HepG2 (cell line): Measurements from ENCODE around the gene REEP6. TPM values are rescaled to one million over a fixed set of nuclear protein-coding genes. Genes with fewer than 3 reads are reported as not detected.

Experiments used
- ATF7-NPFF ChIP-seq: sonication (generic); formaldehyde crosslinking; IDR thresholded peaks from 2 replicates; pipeline ENCODE4 v1.8.1; 2023; ENCODE audit warnings: mild to moderate bottlenecking, low read depth, missing genetic modification reagents, moderate library complexity
- BHLHE40 ChIP-seq: IDR thresholded peaks from 2 replicates; pipeline ENCODE4 v1.6.1; 2011; ENCODE audit warnings: low read length, improper control_type of control experiment
- NR1H2 ChIP-seq: sonication (generic); formaldehyde crosslinking; IDR thresholded peaks from 2 replicates; pipeline ENCODE4 v1.8.1; 2022; ENCODE audit warnings: low read depth, missing genetic modification reagents, borderline replicate concordance
- PAX8 ChIP-seq: sonication (generic); formaldehyde crosslinking; IDR thresholded peaks from 2 replicates; pipeline ENCODE4 v1.8.0; 2022; ENCODE audit warnings: mild to moderate bottlenecking, missing genetic modification reagents, borderline replicate concordance
- SP2 ChIP-seq: sonication (generic); formaldehyde crosslinking; IDR thresholded peaks from 2 replicates; pipeline ENCODE4 v1.5.1; 2020; ENCODE audit warnings: mild to moderate bottlenecking, missing genetic modification reagents
- ZBTB38 ChIP-seq: sonication (generic); formaldehyde crosslinking; IDR thresholded peaks from 2 replicates; pipeline ENCODE4 v1.5.1; 2020; ENCODE audit warnings: mild to moderate bottlenecking, missing genetic modification reagents
- ZNF678 ChIP-seq: sonication (generic); formaldehyde crosslinking; IDR thresholded peaks from 2 replicates; pipeline ENCODE4 v1.4.0; 2020; ENCODE audit warnings: mild to moderate bottlenecking, missing genetic modification reagents
- ZSCAN12 ChIP-seq: sonication (generic); formaldehyde crosslinking; IDR thresholded peaks from 2 replicates; pipeline ENCODE4 v1.9.0; 2021; ENCODE audit warnings: mild to moderate bottlenecking, missing genetic modification reagents
- ZSCAN20 ChIP-seq: sonication (generic); formaldehyde crosslinking; IDR thresholded peaks from 2 replicates; pipeline ENCODE4 v1.4.0; 2020; ENCODE audit warnings: missing genetic modification reagents, mild to moderate bottlenecking, borderline replicate concordance
- polyA plus RNA-seq, 8 experiments: library from polyadenylated mRNA; depleted of rRNA in 3 of 8; stranded (reverse) in 7 of 8; unstranded in 1 of 8; fragments of >200 nt; fragmentation: Illumina TruSeq in 4 of 8; extraction: Trizol in 4 of 8; gene quantifications; 2 replicates each; pipeline versions ENCODE4 v1.2.1 to v1.2.3, GENCODE V29; 2011 to 2016; ENCODE audit warnings: low read depth in 4 of 8, missing spikeins in 1 of 8, mixed read lengths in 1 of 8; ENCODE audit not compliant: insufficient read depth in 1 of 8
- total RNA-seq, 5 experiments: library from RNA; depleted of rRNA; stranded (reverse); fragments of >200 nt; fragmentation: Illumina TruSeq; extraction: Trizol; gene quantifications; 2 replicates each; pipeline ENCODE4 v1.2.3, GENCODE V29; 2016; ENCODE audit warnings: low read depth in 1 of 5
- TF ChIP-seq, protein P1 (sequence below): IDR thresholded peaks from 2 replicates; pipeline ENCODE4 v1.6.1; 2016
- TF ChIP-seq, protein P2 (sequence below): sonication (generic); formaldehyde crosslinking; conservative IDR thresholded peaks from 2 replicates; pipeline ENCODE4 v1.4.0; 2020; ENCODE audit warnings: missing genetic modification reagents
- TF ChIP-seq, protein P3 (sequence below): sonication (generic); formaldehyde crosslinking; IDR thresholded peaks from 2 replicates; pipeline ENCODE4 v1.4.0; 2020; ENCODE audit warnings: missing genetic modification reagents
- TF ChIP-seq, protein P4 (sequence below): sonication (generic); formaldehyde crosslinking; conservative IDR thresholded peaks from 2 replicates; pipeline ENCODE4 v1.8.1; 2023; ENCODE audit warnings: missing genetic modification reagents
- TF ChIP-seq, protein P5 (sequence below): IDR thresholded peaks from 2 replicates; pipeline ENCODE4 v1.6.1; 2016; ENCODE audit warnings: low read depth, control low read depth
- TF ChIP-seq, protein P6 (sequence below): sonication (generic); formaldehyde crosslinking; IDR thresholded peaks from 2 replicates; pipeline ENCODE4 v1.4.0; 2020; ENCODE audit warnings: missing genetic modification reagents, borderline replicate concordance

REEP6 gene
- total and polyA plus RNA-seq, 2 of the 13 experiments (the other 11 are each of a cell fraction or from before 2014, with no cell fraction given) = 10.0 to 28.8 TPM

DNA sequence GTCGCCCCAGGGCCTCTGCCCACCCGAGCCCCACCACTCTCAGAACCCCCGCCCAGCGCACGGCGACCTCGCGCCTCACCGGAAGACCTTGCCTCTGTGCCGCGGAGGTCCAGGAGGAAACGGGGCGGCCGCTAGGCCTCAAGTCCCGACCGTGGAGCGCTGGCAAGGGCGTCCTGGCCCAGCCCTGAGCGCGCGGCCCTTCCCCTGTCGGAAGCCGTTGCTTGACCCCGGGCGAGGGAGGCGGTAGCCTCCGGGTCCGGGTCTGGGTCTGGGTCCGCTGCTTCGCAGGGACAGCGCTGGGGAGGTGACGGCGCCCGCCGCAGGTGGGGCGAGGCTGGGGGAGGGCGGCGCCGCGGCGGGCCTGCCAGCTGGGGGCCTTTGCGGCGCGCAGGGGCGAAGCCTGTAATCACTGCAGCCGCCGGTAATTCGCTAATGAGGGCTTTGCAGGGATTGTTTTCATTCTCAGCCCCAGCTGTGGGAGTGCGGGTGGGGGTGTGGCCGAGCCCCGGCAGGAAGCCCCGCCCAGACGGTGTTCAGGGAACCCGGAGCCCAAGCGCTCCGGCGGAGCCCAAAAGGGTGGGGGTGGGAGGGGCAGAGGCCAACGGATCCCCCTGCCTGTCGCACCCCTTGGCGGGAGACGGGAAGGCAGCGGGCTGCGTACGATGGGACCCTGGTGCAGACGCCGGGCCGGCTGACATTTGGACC lies 20.5 kb upstream of the REEP6 start (continued):
- no peak for TF ChIP-seq BHLHE40
- TF ChIP-seq ZBTB38 (CRISPR knock-in tag) = 0 out of 2 replicates have a peak, but pooled peaks have one; percentile 37
- TF ChIP-seq, protein P1, sequence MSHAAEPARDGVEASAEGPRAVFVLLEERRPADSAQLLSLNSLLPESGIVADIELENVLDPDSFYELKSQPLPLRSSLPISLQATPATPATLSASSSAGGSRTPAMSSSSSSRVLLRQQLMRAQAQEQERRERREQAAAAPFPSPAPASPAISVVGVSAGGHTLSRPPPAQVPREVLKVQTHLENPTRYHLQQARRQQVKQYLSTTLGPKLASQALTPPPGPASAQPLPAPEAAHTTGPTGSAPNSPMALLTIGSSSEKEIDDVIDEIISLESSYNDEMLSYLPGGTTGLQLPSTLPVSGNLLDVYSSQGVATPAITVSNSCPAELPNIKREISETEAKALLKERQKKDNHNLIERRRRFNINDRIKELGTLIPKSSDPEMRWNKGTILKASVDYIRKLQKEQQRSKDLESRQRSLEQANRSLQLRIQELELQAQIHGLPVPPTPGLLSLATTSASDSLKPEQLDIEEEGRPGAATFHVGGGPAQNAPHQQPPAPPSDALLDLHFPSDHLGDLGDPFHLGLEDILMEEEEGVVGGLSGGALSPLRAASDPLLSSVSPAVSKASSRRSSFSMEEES = no peak
- TF ChIP-seq, protein P2, sequence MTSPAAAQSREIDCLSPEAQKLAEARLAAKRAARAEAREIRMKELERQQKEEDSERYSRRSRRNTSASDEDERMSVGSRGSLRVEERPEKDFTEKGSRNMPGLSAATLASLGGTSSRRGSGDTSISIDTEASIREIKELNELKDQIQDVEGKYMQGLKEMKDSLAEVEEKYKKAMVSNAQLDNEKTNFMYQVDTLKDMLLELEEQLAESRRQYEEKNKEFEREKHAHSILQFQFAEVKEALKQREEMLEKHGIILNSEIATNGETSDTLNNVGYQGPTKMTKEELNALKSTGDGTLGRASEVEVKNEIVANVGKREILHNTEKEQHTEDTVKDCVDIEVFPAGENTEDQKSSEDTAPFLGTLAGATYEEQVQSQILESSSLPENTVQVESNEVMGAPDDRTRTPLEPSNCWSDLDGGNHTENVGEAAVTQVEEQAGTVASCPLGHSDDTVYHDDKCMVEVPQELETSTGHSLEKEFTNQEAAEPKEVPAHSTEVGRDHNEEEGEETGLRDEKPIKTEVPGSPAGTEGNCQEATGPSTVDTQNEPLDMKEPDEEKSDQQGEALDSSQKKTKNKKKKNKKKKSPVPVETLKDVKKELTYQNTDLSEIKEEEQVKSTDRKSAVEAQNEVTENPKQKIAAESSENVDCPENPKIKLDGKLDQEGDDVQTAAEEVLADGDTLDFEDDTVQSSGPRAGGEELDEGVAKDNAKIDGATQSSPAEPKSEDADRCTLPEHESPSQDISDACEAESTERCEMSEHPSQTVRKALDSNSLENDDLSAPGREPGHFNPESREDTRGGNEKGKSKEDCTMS (CRISPR knock-in tag) = no peak
- no peak for TF ChIP-seq ZSCAN20
- TF ChIP-seq SP2 (CRISPR knock-in tag) = no peak
- no peak for TF ChIP-seq ZNF678 (CRISPR knock-in tag)
- no peak for TF ChIP-seq NR1H2
- TF ChIP-seq ZSCAN12 (CRISPR knock-in tag) = no peak
- TF ChIP-seq, protein P3, sequence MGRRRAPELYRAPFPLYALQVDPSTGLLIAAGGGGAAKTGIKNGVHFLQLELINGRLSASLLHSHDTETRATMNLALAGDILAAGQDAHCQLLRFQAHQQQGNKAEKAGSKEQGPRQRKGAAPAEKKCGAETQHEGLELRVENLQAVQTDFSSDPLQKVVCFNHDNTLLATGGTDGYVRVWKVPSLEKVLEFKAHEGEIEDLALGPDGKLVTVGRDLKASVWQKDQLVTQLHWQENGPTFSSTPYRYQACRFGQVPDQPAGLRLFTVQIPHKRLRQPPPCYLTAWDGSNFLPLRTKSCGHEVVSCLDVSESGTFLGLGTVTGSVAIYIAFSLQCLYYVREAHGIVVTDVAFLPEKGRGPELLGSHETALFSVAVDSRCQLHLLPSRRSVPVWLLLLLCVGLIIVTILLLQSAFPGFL (CRISPR knock-in tag) = no peak
- 0 out of 2 replicates have a peak, but pooled peaks have one; percentile 45 for TF ChIP-seq PAX8 (CRISPR knock-in tag)
- TF ChIP-seq, protein P4, sequence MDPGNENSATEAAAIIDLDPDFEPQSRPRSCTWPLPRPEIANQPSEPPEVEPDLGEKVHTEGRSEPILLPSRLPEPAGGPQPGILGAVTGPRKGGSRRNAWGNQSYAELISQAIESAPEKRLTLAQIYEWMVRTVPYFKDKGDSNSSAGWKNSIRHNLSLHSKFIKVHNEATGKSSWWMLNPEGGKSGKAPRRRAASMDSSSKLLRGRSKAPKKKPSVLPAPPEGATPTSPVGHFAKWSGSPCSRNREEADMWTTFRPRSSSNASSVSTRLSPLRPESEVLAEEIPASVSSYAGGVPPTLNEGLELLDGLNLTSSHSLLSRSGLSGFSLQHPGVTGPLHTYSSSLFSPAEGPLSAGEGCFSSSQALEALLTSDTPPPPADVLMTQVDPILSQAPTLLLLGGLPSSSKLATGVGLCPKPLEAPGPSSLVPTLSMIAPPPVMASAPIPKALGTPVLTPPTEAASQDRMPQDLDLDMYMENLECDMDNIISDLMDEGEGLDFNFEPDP (CRISPR knock-in tag) = no peak
- TF ChIP-seq, protein P5, sequence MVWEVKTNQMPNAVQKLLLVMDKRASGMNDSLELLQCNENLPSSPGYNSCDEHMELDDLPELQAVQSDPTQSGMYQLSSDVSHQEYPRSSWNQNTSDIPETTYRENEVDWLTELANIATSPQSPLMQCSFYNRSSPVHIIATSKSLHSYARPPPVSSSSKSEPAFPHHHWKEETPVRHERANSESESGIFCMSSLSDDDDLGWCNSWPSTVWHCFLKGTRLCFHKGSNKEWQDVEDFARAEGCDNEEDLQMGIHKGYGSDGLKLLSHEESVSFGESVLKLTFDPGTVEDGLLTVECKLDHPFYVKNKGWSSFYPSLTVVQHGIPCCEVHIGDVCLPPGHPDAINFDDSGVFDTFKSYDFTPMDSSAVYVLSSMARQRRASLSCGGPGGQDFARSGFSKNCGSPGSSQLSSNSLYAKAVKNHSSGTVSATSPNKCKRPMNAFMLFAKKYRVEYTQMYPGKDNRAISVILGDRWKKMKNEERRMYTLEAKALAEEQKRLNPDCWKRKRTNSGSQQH (CRISPR knock-in tag) = no peak
- TF ChIP-seq ATF7-NPFF = peak; percentile 71; the same call in 1 of the 2 replicates
- TF ChIP-seq, protein P6, sequence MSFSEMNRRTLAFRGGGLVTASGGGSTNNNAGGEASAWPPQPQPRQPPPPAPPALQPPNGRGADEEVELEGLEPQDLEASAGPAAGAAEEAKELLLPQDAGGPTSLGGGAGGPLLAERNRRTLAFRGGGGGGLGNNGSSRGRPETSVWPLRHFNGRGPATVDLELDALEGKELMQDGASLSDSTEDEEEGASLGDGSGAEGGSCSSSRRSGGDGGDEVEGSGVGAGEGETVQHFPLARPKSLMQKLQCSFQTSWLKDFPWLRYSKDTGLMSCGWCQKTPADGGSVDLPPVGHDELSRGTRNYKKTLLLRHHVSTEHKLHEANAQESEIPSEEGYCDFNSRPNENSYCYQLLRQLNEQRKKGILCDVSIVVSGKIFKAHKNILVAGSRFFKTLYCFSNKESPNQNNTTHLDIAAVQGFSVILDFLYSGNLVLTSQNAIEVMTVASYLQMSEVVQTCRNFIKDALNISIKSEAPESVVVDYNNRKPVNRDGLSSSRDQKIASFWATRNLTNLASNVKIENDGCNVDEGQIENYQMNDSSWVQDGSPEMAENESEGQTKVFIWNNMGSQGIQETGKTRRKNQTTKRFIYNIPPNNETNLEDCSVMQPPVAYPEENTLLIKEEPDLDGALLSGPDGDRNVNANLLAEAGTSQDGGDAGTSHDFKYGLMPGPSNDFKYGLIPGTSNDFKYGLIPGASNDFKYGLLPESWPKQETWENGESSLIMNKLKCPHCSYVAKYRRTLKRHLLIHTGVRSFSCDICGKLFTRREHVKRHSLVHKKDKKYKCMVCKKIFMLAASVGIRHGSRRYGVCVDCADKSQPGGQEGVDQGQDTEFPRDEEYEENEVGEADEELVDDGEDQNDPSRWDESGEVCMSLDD = no peak
